H1 (cell line): ENCODE data around the gene RBM18. TPM values are rescaled to one million over a fixed set of nuclear protein-coding genes. Genes with fewer than 3 reads are reported as not detected.

Experiments used
- CTCF ChIA-PET: fragments of 300-600 bp; sonication (Branson Sonifier 250); formaldehyde crosslinking; loops from one replicate; lab custom pipeline; 2021; ENCODE audit not compliant: partially characterized antibody; lab: Charles Lee
- POLR2A ChIA-PET: fragments of 300-600 bp; sonication (Branson Sonifier 250); formaldehyde crosslinking; loops from one replicate; lab custom pipeline; 2021; ENCODE audit warnings: inconsistent platforms; ENCODE audit not compliant: partially characterized antibody; lab: Charles Lee
- DNase-seq, 2 experiments: peaks; one replicate each; pipeline versions ENCODE4 v3.0.0 to v3.0.0-alpha.2; 2010 to 2022; ENCODE audit warnings: low spot score in 2 of 2, low read depth in 1 of 2, mixed read lengths in 1 of 2
- FAIRE-seq: peaks from 2 replicates; lab custom pipeline; 2011; peaks lifted over from hg19 to GRCh38; lab: Jason Lieb, UNC
- H2AFZ ChIP-seq: 2 replicates; pipeline ENCODE4 v1.8.1; 2012; ENCODE audit warnings: low read length, inconsistent platforms
- H2AK5ac ChIP-seq: 2 replicates; pipeline ENCODE4 v1.6.1; 2013; ENCODE audit warnings: low read depth, low read length
- H2BK120ac ChIP-seq: replicated peaks from 2 replicates; pipeline ENCODE3; 2013; ENCODE audit warnings: low read depth, low read length, inconsistent platforms
- H2BK12ac ChIP-seq: 2 replicates; pipeline ENCODE4 v1.6.1; 2013; ENCODE audit warnings: low read depth, low read length
- H2BK15ac ChIP-seq: 2 replicates; pipeline ENCODE4 v1.6.1; 2013; ENCODE audit warnings: low read length
- H2BK20ac ChIP-seq: 2 replicates; pipeline ENCODE4 v1.6.1; 2013; ENCODE audit warnings: low read length
- H2BK5ac ChIP-seq: 2 replicates; pipeline ENCODE4 v1.6.1; 2013; ENCODE audit warnings: low read depth, low read length
- H3K14ac ChIP-seq: 2 replicates; pipeline ENCODE4 v1.6.1; 2013; ENCODE audit warnings: inconsistent platforms; ENCODE audit not compliant: insufficient read length
- H3K18ac ChIP-seq: 2 replicates; pipeline ENCODE4 v1.6.1; 2013; ENCODE audit warnings: low read length; ENCODE audit errors: extremely low read depth
- H3K23ac ChIP-seq: 2 replicates; pipeline ENCODE4 v1.6.1; 2013; ENCODE audit warnings: inconsistent platforms; ENCODE audit not compliant: insufficient read length
- H3K23me2 ChIP-seq: 2 replicates; pipeline ENCODE4 v1.6.1; 2013; ENCODE audit warnings: low read depth, low read length
- H3K27ac ChIP-seq: 2 replicates; pipeline ENCODE4 v1.6.1; 2011; ENCODE audit warnings: low read depth, low read length, inconsistent platforms
- H3K27me3 ChIP-seq, 4 experiments: replicated peaks in 1 of 4; 1 replicate in 1 of 4; 2 replicates in 3 of 4; pipeline versions ENCODE4 v1.6.1 to v1.8.1; 2011 to 2013; ENCODE audit warnings: low read length in 3 of 4, mild to moderate bottlenecking in 3 of 4, inconsistent platforms in 2 of 4, mixed read lengths in 2 of 4, moderate library complexity in 1 of 4; ENCODE audit not compliant: control insufficient read depth in 3 of 4, insufficient read depth in 3 of 4; ENCODE audit errors: extremely low read depth in 1 of 4
- H3K36me3 ChIP-seq, 4 experiments: 2 replicates each; pipeline versions ENCODE4 v1.6.1 to v1.8.1; 2011 to 2013; ENCODE audit warnings: mild to moderate bottlenecking in 4 of 4, low read length in 3 of 4, moderate library complexity in 2 of 4, control low read depth in 1 of 4, inconsistent platforms in 1 of 4; ENCODE audit not compliant: insufficient read depth in 4 of 4, control insufficient read depth in 2 of 4
- H3K4ac ChIP-seq: replicated peaks from 2 replicates; pipeline ENCODE3; 2013; ENCODE audit warnings: low read length, low read depth, mixed read lengths, inconsistent platforms; ENCODE audit not compliant: insufficient read length
- H3K4me1 ChIP-seq, 4 experiments: replicated peaks in 1 of 4; 1 replicate in 1 of 4; 2 replicates in 3 of 4; pipeline versions ENCODE4 v1.6.1 to v1.8.1; 2011 to 2013; ENCODE audit warnings: low read length in 3 of 4, inconsistent platforms in 2 of 4, mixed read lengths in 1 of 4; ENCODE audit not compliant: insufficient read depth in 4 of 4, control insufficient read depth in 3 of 4
- H3K4me2 ChIP-seq, 2 experiments: 2 replicates each; pipeline versions ENCODE4 v1.6.1 to v1.8.1; 2011 to 2013; ENCODE audit warnings: low read depth in 2 of 2, low read length in 2 of 2, control low read depth in 1 of 2, inconsistent platforms in 1 of 2, mild to moderate bottlenecking in 1 of 2; ENCODE audit not compliant: insufficient read depth in 1 of 2
- H3K4me3 ChIP-seq, 4 experiments: fragments of 200-600, 300-600 bp in 1 of 4; sonication (generic), shearing (Covaris generic), sonication (Bioruptor Twin) in 1 of 4; 2 replicates each; pipeline versions ENCODE4 v1.5.1 to v1.8.1; 2011 to 2016; ENCODE audit warnings: low read length in 4 of 4, low read depth in 3 of 4, control low read depth in 2 of 4, inconsistent platforms in 2 of 4, mild to moderate bottlenecking in 2 of 4, mixed read lengths in 1 of 4, moderate library complexity in 1 of 4; ENCODE audit not compliant: insufficient read depth in 2 of 4; ENCODE audit errors: extremely low read depth in 1 of 4
- H3K56ac ChIP-seq: replicated peaks from 2 replicates; pipeline ENCODE3; 2013; ENCODE audit warnings: low read depth, mild to moderate bottlenecking, mixed read lengths, low read length, inconsistent platforms; ENCODE audit not compliant: insufficient read length
- H3K79me1 ChIP-seq: 2 replicates; pipeline ENCODE4 v1.6.1; 2013; ENCODE audit warnings: low read depth, low read length, control low read depth
- H3K79me2 ChIP-seq, 2 experiments: 2 replicates each; pipeline versions ENCODE4 v1.6.1 to v1.8.1; 2012 to 2013; ENCODE audit warnings: low read length in 2 of 2, mild to moderate bottlenecking in 2 of 2, inconsistent platforms in 1 of 2; ENCODE audit not compliant: insufficient read depth in 2 of 2, control insufficient read depth in 1 of 2
- H3K9ac ChIP-seq, 4 experiments: replicated peaks in 1 of 4; 1 replicate in 1 of 4; 2 replicates in 3 of 4; pipeline versions ENCODE4 v1.6.1 to v1.8.1; 2011 to 2013; ENCODE audit warnings: low read depth in 3 of 4, low read length in 3 of 4, control low read depth in 2 of 4, mild to moderate bottlenecking in 2 of 4, moderate library complexity in 2 of 4, inconsistent platforms in 1 of 4; ENCODE audit errors: extremely low read depth in 1 of 4
- H3K9me3 ChIP-seq, 2 experiments: 2 replicates each; pipeline versions ENCODE4 v1.6.1 to v1.8.1; 2012 to 2013; ENCODE audit warnings: mild to moderate bottlenecking in 2 of 2, moderate library complexity in 2 of 2, control low read depth in 1 of 2, inconsistent platforms in 1 of 2, low read depth in 1 of 2, low read length in 1 of 2, mixed read lengths in 1 of 2; ENCODE audit not compliant: insufficient read depth in 2 of 2
- H4K20me1 ChIP-seq, 2 experiments: replicated peaks in 1 of 2; 2 replicates each; pipeline versions ENCODE3 to v1.8.1; 2011 to 2013; ENCODE audit warnings: inconsistent platforms in 2 of 2, low read length in 2 of 2, mild to moderate bottlenecking in 1 of 2; ENCODE audit not compliant: insufficient read depth in 2 of 2, control insufficient read depth in 1 of 2
- H4K5ac ChIP-seq: 2 replicates; pipeline ENCODE4 v1.6.1; 2013; ENCODE audit warnings: low read length, low read depth, mixed read lengths, inconsistent platforms; ENCODE audit not compliant: insufficient read length
- H4K8ac ChIP-seq: 2 replicates; pipeline ENCODE4 v1.8.0; 2013; ENCODE audit warnings: mild to moderate bottlenecking, moderate library complexity, low read length, inconsistent platforms; ENCODE audit not compliant: insufficient read depth; ENCODE audit errors: extremely low read depth
- H4K91ac ChIP-seq: replicated peaks from 2 replicates; pipeline ENCODE3; 2013; ENCODE audit warnings: low read length, mixed read lengths, inconsistent platforms; ENCODE audit not compliant: insufficient read length
- ASH2L ChIP-seq: fragments of 200-600, 300-600 bp; sonication (generic); IDR thresholded peaks from one replicate; pipeline ENCODE4 v1.7.1; 2017; ENCODE audit warnings: low read length
- ATF2 ChIP-seq: IDR thresholded peaks from 2 replicates; pipeline ENCODE4 v1.6.1; 2012; ENCODE audit warnings: low read length, inconsistent platforms
- CHD2 ChIP-seq: IDR thresholded peaks from 2 replicates; pipeline ENCODE4 v1.6.1; 2012; ENCODE audit warnings: low read length, improper control_type of control experiment
- HDAC2 ChIP-seq, 2 experiments: fragments of 300-600 bp in 1 of 2; sonication (generic) in 1 of 2; IDR thresholded peaks; 2 replicates each; pipeline ENCODE4 v1.6.1; 2011 to 2012; ENCODE audit warnings: low read depth in 2 of 2, low read length in 2 of 2, mild to moderate bottlenecking in 2 of 2, moderate library complexity in 2 of 2, borderline replicate concordance in 1 of 2, inconsistent platforms in 1 of 2
- JUN ChIP-seq: IDR thresholded peaks from 2 replicates; pipeline ENCODE4 v1.6.1; 2011; ENCODE audit warnings: low read depth, mild to moderate bottlenecking, improper control_type of control experiment, low read length
- KDM5A ChIP-seq: fragments of 200-600 bp; IDR thresholded peaks from 2 replicates; pipeline ENCODE4 v1.7.1; 2012; ENCODE audit warnings: mild to moderate bottlenecking, low read length, inconsistent platforms, mixed read lengths
- NANOG ChIP-seq: IDR thresholded peaks from 2 replicates; pipeline ENCODE4 v1.6.1; 2011; ENCODE audit warnings: low read length, low read depth, mild to moderate bottlenecking, inconsistent platforms; ENCODE audit not compliant: insufficient read depth, poor library complexity, severe bottlenecking
- POLR2A ChIP-seq, 2 experiments: IDR thresholded peaks; 1 replicate in 1 of 2; 2 replicates in 1 of 2; pipeline ENCODE4 v1.6.1; 2011; ENCODE audit warnings: low read depth in 2 of 2, low read length in 2 of 2, mild to moderate bottlenecking in 2 of 2; ENCODE audit errors: control extremely low read depth in 1 of 2
- POU5F1 ChIP-seq: IDR thresholded peaks from 2 replicates; pipeline ENCODE4 v1.6.1; 2011; ENCODE audit warnings: low read depth, mild to moderate bottlenecking, low read length, moderate library complexity
- TCF12 ChIP-seq: IDR thresholded peaks from 2 replicates; pipeline ENCODE4 v1.6.1; 2011; ENCODE audit warnings: low read depth, mild to moderate bottlenecking, low read length
- WGBS, 2 experiments: shearing (Covaris generic) in 1 of 2; methylation state at CpG; one replicate each; pipeline versions ENCODE4 v1.1.6 to v1.1.7; 2013 to 2015; ENCODE audit warnings: low lambda C conversion rate in 2 of 2, mixed read lengths in 2 of 2, inconsistent platforms in 1 of 2, low coverage in 1 of 2, missing lambda C conversion rate in 1 of 2; ENCODE audit not compliant: insufficient replicate concordance in 2 of 2, insufficient coverage in 1 of 2, insufficient read length in 1 of 2; ENCODE audit errors: extremely low coverage in 1 of 2, missing lambda C conversion rate in 1 of 2; 5-methylcytosine and 5-hydroxymethylcytosine counted together
- polyA plus RNA-seq, 7 experiments: library from polyadenylated mRNA; depleted of rRNA in 3 of 7; stranded (reverse) in 5 of 7; unstranded in 2 of 7; fragments of >200 nt in 5 of 7; fragments of 200-250 nt in 2 of 7; gene quantifications; 1 replicate in 5 of 7; 2 replicates in 1 of 7; 4 replicates in 1 of 7; pipeline versions ENCODE4 v1.2.1 to v1.2.3, GENCODE V29; 2011 to 2013; ENCODE audit warnings: missing spikeins in 2 of 7, mixed read lengths in 2 of 7
- total RNA-seq: library from RNA; stranded (reverse); fragmentation: NEBNext Ultra II Directional; extraction: Animal tissue kit (Norgen Biotek cat#: 25700); gene quantifications from 2 replicates; pipeline ENCODE4 v1.2.1, GENCODE V29; 2021

Gene RBM18
- total and polyA plus RNA-seq, 2 of the 8 experiments (the other 6 are each of a cell fraction or from before 2014, with no cell fraction given): 5.9 to 14.3 TPM

- Histone ChIP-seq H3K4me2 (no peak overlapping the region), H3K18ac (no peak overlapping the region), H3K27me3 (no peaks in the 10 kb centered on the region; a peak in 1 of 7 replicates), H3K79me2 (no peaks in the 10 kb centered on the region), H2BK5ac (no peak overlapping the region; the same call in 1 of the 2 replicates), H2BK120ac (no peak overlapping the region), H3K36me3 (no peaks in the 10 kb centered on the region), H3K27ac (no peak overlapping the region), H3K9ac (no peak overlapping the region), H2BK20ac (no peak overlapping the region), H3K23me2 (no peaks in the 10 kb centered on the region), H2AFZ (no peak overlapping the region; the same call in 1 of the 2 replicates), H2BK12ac (peak overlapping the region; percentile 44; the same call in 1 of the 2 replicates), H3K4me3 (no peak overlapping the region), H3K9me3 (no peaks in the 10 kb centered on the region), H3K4me1 (peaks cover 0 to 3% (median 1%) of the 10 kb centered on the region in 4 experiments; a peak in 2 of 7 replicates), H3K4ac (no peak overlapping the region), H3K79me1 (no peaks in the 10 kb centered on the region), H4K8ac (peak overlapping the region; percentile 59; the same call in 1 of the 2 replicates), H3K23ac (no peak overlapping the region), H4K5ac (no peak overlapping the region), H2AK5ac (no peak overlapping the region), H3K56ac (no peak overlapping the region), H4K91ac (peak overlapping the region; percentile 12), H4K20me1 (no peaks in the 10 kb centered on the region), H2BK15ac (0 out of 2 replicates have a peak overlapping the region, but pooled peaks have one; percentile 40), H3K14ac (no peak overlapping the region)
- no peak for FAIRE-seq
- DNase-seq: no peak
- CTCF ChIA-PET: interaction anchor here (0.7 to 2.4 kb wide), 14 partner anchors 8 to 166 kb away, joined by 3 to 13 read pairs (median 3); partner anchors contain the start of gene NDUFA8
- POLR2A ChIA-PET: interaction anchor here (1.7 kb wide), 1 partner anchor 93 kb away, joined by 3 read pairs; no protein-coding TSS in a partner anchor
- WGBS, 2 experiments: 85% methylated on average over 12 of the region's 12 CpGs; no CpG with 5 or more reads in 1 of the 2 experiments
- TF ChIP-seq KDM5A: no peak
- no peak for TF ChIP-seq JUN
- TF ChIP-seq TCF12: no peak
- TF ChIP-seq ATF2: no peak
- TF ChIP-seq CHD2: no peak
- TF ChIP-seq NANOG: no peak
- no peak for TF ChIP-seq ASH2L
- no peak for TF ChIP-seq POLR2A (IDR thresholded peaks at IDR 0.05; ENCODE audit: control extremely low read depth in 1 of 2, low read depth in 2 of 2, low read length in 2 of 2)
- TF ChIP-seq POU5F1: no peak
- TF ChIP-seq HDAC2 (IDR thresholded peaks at IDR 0.05; ENCODE audit: borderline replicate concordance in 1 of 2, low read depth in 2 of 2, low read length in 2 of 2): no peak
Observed at GRCh38 chr9:122190597-122191381, 73.9 kb downstream of the RBM18 start.
